Esophagus muscularis mucosa (tissue), 4 donors: ENCODE data around the gene WDR35. TPM values are rescaled to one million over a fixed set of nuclear protein-coding genes. Genes with fewer than 3 reads are reported as not detected.
A peak's percentile ranks its signal among the peaks of the same experiment; 100 is the strongest.

ENCODE experiments used
- DNase-seq: peaks from one replicate; pipeline ENCODE4 v3.0.0-alpha.2; 2017; ENCODE audit errors: extremely low spot score
- H3K27ac ChIP-seq, 4 donors: fragments of 200-600 bp; sonication (generic); replicated peaks in 1 of 4; 1 replicate in 3 of 4; 2 replicates in 1 of 4; pipeline ENCODE4 v1.5.1; 2016 to 2019; ENCODE audit warnings: mild to moderate bottlenecking in 1 of 4
- H3K27me3 ChIP-seq, 4 donors: fragments of 200-600 bp; sonication (generic); one replicate each; pipeline versions ENCODE4 v1.5.1 to v1.6.0; 2016 to 2019
- H3K36me3 ChIP-seq, 4 donors: fragments of 200-600 bp; sonication (generic); one replicate each; pipeline ENCODE4 v1.5.1; 2016 to 2019
- H3K4me1 ChIP-seq, 4 donors: fragments of 200-600 bp; sonication (generic); one replicate each; pipeline ENCODE4 v1.5.1; 2016 to 2019
- H3K4me3 ChIP-seq, 4 donors: fragments of 200-600 bp; sonication (generic); 1 replicate in 2 of 4; 2 replicates in 2 of 4; pipeline ENCODE4 v1.5.1; 2016 to 2019; ENCODE audit warnings: mild to moderate bottlenecking in 4 of 4, moderate library complexity in 1 of 4
- H3K9me3 ChIP-seq, 4 donors: fragments of 200-600 bp; sonication (generic); 1 replicate in 3 of 4; 2 replicates in 1 of 4; pipeline ENCODE4 v1.5.1; 2016 to 2019
- CTCF ChIP-seq, 3 experiments: fragments of 200-600 bp in 2 of 3; fragments of 450-650 bp in 1 of 3; sonication (generic) in 2 of 3; IDR thresholded peaks; one replicate each; pipeline ENCODE4 v1.5.1; 2017 to 2019; ENCODE audit warnings: antibody characterized with exemption in 3 of 3, mild to moderate bottlenecking in 2 of 3, moderate library complexity in 1 of 3
- EP300 ChIP-seq: sonication (generic); formaldehyde crosslinking; IDR thresholded peaks from one replicate; pipeline ENCODE4 v1.6.1; 2017; ENCODE audit warnings: antibody characterized with exemption
- POLR2A ChIP-seq: fragments of 450-650 bp; IDR thresholded peaks from one replicate; pipeline ENCODE4 v1.6.1; 2017; ENCODE audit warnings: antibody characterized with exemption, moderate library complexity, mild to moderate bottlenecking, low read depth
- POLR2AphosphoS5 ChIP-seq, 2 donors: sonication (generic); formaldehyde crosslinking; IDR thresholded peaks; one replicate each; pipeline ENCODE4 v1.6.1; 2017; ENCODE audit warnings: antibody characterized with exemption in 2 of 2
- WGBS: methylation state at CpG from one replicate; pipeline ENCODE4 v1.1.5; 2018; 5-methylcytosine and 5-hydroxymethylcytosine counted together
- intact Hi-C: fragments of 100-400 bp; cut with DNase I; formaldehyde crosslinking; loops from one replicate; pipeline ENCODE4 v1.15.1; 2023
- total RNA-seq, 4 donors: library from RNA; depleted of rRNA; stranded (reverse); fragments of >200 nt; gene quantifications; one replicate each; pipeline versions ENCODE4 v1.1.0 to v1.2.1, GENCODE V29; 2016

Gene WDR35
- total RNA-seq, 4 donors from 2014 or later: 9.4 to 15.0 (median 12.3) TPM

- 82% methylated on average over 1 of the region's 1 CpG for WGBS
- no peaks in the 10 kb centered on the region for H3K4me1 ChIP-seq
- H3K27me3 ChIP-seq: no peaks in the 10 kb centered on the region
- H3K27ac ChIP-seq: no peak overlapping the region
- no peak overlapping the region for H3K4me3 ChIP-seq
- TF ChIP-seq POLR2A (no peak), POLR2AphosphoS5 (IDR thresholded peaks at IDR 0.05) (no peak), EP300 (no peak), CTCF (IDR thresholded peaks at IDR 0.05) (no peak)
- no peak for DNase-seq
- peaks cover 0 to 14% (median 10%) of the 10 kb centered on the region in 4 donors for H3K36me3 ChIP-seq
- intact Hi-C loops: no loop called here
- H3K9me3 ChIP-seq: no peaks in the 10 kb centered on the region
Observed at GRCh38 chr2:19914266-19914975, 75.5 kb downstream of the WDR35 start.

DNA sequence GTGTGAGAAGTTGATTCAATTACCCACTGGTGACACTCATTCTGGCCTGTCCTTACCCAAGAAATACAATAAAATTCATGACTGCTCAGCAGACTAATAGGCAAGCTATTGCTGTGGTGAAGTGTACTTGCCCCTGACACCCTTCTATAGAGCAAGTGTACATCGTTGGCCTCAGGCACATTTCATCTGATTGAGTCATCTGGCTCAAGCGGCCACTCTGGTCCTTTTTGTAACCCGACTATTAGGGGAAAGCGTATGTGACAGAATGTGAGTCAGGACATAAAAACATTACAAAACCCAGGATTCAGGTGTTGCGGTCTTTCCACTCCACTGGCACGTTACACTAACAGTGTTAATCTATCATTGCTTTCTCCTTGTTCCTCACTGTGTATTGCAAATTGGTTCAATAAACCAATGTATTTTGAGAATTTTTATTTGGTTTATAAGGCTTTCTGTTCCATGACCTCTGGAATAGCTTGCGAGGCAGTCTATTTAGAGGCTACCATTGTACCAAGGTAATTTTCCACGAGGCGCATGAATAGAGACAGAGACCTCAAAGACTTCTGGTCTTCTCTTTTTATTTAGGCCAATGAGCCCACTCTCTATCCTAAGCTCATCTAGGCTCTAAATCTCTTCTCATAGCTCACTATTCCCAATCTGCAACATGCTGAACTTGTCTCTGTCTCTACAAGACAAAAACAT lies 77.9 kb downstream of the WDR35 start:
- H3K4me3 ChIP-seq: no peak overlapping the region
- no peak overlapping the region for H3K27ac ChIP-seq
- H3K4me1 ChIP-seq: no peaks in the 10 kb centered on the region
- WGBS: 93% methylated on average over 9 of the region's 9 CpGs
- no peak for DNase-seq
- no peaks in the 10 kb centered on the region for H3K27me3 ChIP-seq
- H3K36me3 ChIP-seq: peaks cover 0 to 14% (median 9%) of the 10 kb centered on the region in 4 donors
- TF ChIP-seq POLR2AphosphoS5 (IDR thresholded peaks at IDR 0.05) (no peak), EP300 (no peak), CTCF (IDR thresholded peaks at IDR 0.05) (no peak), POLR2A (no peak)
- intact Hi-C loops: no loop called here
- H3K9me3 ChIP-seq: no peaks in the 10 kb centered on the region

GRCh38 chr2:19902216-19902740 lies 87.6 kb downstream of the WDR35 start:
- intact Hi-C loops: no loop called here
- no peak for DNase-seq
- no peaks in the 10 kb centered on the region for H3K9me3 ChIP-seq
- peaks cover 0 to 5% (median 0%) of the 10 kb centered on the region in 4 donors for H3K36me3 ChIP-seq
- peaks cover 34 to 39% (median 38%) of the 10 kb centered on the region in 4 donors for H3K4me1 ChIP-seq
- no peaks in the 10 kb centered on the region for H3K27me3 ChIP-seq
- peak overlapping the region; percentile 85 to 93 (median 86) for H3K4me3 ChIP-seq
- WGBS: under 1% methylated on average over 16 of the region's 21 CpGs
- TF ChIP-seq POLR2AphosphoS5 (IDR thresholded peaks at IDR 0.05) (no peak), POLR2A (no peak), CTCF (IDR thresholded peaks at IDR 0.05) (no peak), EP300 (no peak)
- peak overlapping the region; percentile 93 to 95 (median 94) for H3K27ac ChIP-seq

- WGBS: 0% methylated on average over 9 of the region's 65 CpGs
Observed at GRCh38 chr2:19901442-19902215, 88.3 kb downstream of the WDR35 start, which contains the start of gene TTC32. TSS of gene TTC32 (minus strand) at chr2:19901983. CDS start at chr2:19901854, 129 bp downstream.

More at GRCh38 chr2:19901442-19902215, 88.3 kb downstream of the WDR35 start, which contains the start of gene TTC32:
- Histone ChIP-seq H3K36me3 (peaks cover 0 to 5% (median 0%) of the 10 kb centered on the region in 4 donors), H3K27ac (peak within 1 kb of the TSS; percentile 93 to 95 (median 94)), H3K27me3 (no peaks in the 10 kb centered on the region), H3K9me3 (no peaks in the 10 kb centered on the region), H3K4me1 (peaks cover 40 to 46% (median 44%) of the 10 kb centered on the region in 4 donors), H3K4me3 (peak within 1 kb of the TSS; percentile 85 to 93 (median 86))
- intact Hi-C loops: no loop called here
- TF ChIP-seq POLR2A (peak; percentile 76), CTCF (IDR thresholded peaks at IDR 0.05) (no peak), POLR2AphosphoS5 (IDR thresholded peaks at IDR 0.05) (peak; percentile 84 to 96), EP300 (no peak)
- peak; percentile 98 for DNase-seq
